GM10266 (cell line): ENCODE data around the gene CD164.
"Not testable (repeated sequence)": the region's sequence is repeated elsewhere in the genome, so short reads cannot be mapped to it uniquely, and the experiment has no call there.

Experiments used
- DNase-seq: peaks from one replicate; pipeline ENCODE4 v3.0.0; 2012; ENCODE audit errors: extremely low spot score
- TF ChIP-seq, protein P1 (sequence below): IDR thresholded peaks from 2 replicates; pipeline ENCODE4 v1.5.1; 2012; ENCODE audit warnings: mild to moderate bottlenecking, low read depth; ENCODE audit not compliant: control insufficient read depth, insufficient read depth; ENCODE audit errors: missing control alignments

The CD164 gene

DNA sequence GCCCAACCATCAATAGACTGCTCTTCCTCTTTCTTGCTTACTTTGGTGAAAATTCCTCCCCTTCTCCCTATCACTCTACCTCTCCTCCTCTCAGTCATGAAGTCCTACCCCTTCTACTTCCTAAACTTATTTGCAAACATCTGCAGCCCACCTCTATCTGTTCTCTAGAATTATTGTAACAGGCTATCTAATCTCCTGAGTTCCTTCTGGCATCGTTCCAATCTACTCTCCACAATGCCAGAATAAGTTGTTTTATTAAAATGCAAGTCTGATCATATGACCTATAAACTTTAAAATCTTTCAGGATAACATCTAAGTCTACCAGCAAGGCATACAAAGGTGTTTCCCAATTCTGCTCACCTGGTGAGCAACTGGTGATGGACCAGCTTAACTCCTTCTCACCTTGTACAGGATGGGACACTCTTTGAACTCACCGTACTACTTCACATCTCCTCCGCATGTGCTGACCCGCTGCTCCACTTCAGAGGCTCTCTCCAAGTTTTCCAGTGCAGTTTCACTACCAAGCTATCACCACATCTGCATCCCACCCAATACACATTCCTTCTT lies 7.9 kb downstream of the CD164 start:
- no peak for DNase-seq

DNA sequence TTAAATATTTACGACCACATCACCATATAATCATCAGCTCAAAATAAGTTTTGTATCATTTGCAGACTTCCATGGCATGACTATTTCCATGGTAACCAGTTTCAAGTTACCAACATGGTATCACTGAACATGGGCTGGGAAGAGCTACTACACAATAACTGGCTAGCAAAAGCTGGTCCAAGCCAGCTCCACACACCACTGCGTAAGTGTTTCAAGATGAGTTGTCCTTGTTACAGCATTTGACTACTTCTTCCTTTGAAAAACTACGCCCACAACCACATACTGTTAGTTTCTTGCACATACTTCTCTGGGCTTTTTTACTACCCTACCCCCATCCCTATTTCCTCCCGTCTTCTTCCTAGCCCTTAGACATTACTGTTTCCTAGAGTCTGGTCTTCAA lies 8.5 kb downstream of the CD164 start:
- TF ChIP-seq, protein P1, sequence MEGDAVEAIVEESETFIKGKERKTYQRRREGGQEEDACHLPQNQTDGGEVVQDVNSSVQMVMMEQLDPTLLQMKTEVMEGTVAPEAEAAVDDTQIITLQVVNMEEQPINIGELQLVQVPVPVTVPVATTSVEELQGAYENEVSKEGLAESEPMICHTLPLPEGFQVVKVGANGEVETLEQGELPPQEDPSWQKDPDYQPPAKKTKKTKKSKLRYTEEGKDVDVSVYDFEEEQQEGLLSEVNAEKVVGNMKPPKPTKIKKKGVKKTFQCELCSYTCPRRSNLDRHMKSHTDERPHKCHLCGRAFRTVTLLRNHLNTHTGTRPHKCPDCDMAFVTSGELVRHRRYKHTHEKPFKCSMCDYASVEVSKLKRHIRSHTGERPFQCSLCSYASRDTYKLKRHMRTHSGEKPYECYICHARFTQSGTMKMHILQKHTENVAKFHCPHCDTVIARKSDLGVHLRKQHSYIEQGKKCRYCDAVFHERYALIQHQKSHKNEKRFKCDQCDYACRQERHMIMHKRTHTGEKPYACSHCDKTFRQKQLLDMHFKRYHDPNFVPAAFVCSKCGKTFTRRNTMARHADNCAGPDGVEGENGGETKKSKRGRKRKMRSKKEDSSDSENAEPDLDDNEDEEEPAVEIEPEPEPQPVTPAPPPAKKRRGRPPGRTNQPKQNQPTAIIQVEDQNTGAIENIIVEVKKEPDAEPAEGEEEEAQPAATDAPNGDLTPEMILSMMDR: no peak
- DNase-seq: peak; percentile 59

More for the DNA sequence above, 7.9 kb downstream of the CD164 start:
- TF ChIP-seq, protein P1: no peak

DNA sequence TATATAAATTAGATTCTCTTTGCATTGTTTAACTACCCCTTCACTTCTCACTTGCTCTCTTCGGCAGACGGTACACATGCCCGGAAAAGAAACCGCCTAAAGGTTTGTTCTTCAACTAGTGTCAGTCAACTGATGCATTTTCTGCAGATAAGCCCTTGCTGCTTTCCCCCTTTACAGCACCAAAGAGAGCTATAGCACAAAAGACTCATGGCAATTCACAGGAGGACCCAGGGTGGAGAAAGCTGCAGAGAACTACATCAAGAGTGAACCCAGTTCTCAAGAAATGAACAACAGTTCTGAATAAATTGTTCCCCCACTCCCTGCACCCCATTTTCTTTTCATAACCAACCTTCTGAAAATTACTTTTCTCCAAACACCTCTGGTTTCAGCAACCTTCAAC lies 8.9 kb downstream of the CD164 start:
- TF ChIP-seq, protein P1: no peak
- no peak for DNase-seq

DNA sequence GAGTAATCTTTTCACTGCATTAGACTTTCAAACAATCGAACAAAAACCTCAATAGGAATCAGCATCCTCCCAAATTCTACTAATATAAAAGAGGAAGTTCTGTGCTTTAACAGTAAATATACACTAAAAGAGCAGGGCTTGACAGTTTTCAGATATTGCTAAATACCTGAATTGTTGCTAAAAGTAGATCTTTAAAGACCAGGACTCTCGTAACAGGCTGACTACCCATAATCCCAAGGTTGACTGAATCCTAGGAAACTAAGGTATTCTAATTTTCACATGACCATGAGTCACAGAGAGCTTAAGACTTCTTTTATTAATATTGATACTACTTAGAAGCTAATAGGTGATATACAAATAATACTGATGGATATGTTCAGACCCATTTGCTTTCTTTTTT lies 10.1 kb downstream of the CD164 start:
- TF ChIP-seq, protein P1: no peak
- DNase-seq: no peak

DNA sequence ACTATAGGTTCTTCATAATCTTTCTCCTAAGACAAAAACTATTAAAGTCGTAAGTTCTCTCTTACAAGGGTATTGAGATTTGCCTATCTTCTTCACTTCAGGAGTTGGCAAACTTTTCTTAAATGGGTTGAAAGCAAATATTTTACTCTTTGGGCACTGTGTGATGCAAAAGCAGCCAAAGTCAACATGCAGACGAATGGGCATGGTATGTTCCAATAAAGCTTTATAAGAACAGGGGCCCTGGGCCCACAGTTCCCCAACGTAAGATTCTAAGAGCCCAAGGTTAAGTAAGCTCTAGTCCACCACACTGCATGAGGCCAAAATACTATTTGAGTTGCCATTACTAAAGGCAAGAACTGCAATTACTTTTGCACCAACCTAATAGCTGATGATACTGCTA lies 11.5 kb downstream of the CD164 start:
- no peak for DNase-seq
- TF ChIP-seq, protein P1: no peak

DNA sequence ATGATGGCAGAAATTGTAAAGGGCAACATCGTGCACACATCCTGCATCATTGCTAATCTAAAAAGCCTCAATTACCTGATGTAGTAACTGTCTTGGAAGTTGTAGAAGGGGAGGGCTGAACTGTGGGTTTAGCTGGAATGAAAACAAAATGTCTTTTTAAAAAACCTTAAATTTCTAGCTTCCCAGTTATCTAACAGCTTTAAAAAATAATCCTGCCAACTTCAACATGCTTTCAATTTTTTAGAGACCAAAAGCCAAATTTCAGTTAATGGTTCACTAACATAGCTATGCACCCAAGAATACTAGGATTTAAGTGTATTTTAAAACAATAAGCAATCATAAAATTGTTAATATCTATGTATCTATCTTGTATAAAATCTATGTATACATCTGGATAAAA lies 11.9 kb downstream of the CD164 start:
- TF ChIP-seq, protein P1: no peak
- no peak for DNase-seq

DNA sequence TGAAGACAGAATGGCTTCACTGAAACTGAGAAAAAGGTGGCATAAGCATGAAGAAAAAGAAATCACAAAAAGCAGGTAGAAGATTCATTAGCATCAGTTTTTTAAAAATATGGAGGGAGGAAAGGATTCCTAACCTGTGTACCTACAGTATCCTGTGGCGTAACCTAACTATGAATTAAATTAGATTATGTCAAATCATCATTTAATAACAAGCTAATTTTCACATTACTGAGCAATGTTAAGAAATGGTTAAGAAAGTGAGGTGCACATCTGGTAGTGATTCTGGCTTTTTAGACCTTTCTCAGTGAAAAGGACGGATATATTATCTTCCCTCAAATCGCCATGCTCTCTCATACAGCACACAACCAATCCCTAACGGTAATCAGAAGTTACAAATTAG lies 12.5 kb downstream of the CD164 start:
- DNase-seq: no peak
- TF ChIP-seq, protein P1: no peak

DNA sequence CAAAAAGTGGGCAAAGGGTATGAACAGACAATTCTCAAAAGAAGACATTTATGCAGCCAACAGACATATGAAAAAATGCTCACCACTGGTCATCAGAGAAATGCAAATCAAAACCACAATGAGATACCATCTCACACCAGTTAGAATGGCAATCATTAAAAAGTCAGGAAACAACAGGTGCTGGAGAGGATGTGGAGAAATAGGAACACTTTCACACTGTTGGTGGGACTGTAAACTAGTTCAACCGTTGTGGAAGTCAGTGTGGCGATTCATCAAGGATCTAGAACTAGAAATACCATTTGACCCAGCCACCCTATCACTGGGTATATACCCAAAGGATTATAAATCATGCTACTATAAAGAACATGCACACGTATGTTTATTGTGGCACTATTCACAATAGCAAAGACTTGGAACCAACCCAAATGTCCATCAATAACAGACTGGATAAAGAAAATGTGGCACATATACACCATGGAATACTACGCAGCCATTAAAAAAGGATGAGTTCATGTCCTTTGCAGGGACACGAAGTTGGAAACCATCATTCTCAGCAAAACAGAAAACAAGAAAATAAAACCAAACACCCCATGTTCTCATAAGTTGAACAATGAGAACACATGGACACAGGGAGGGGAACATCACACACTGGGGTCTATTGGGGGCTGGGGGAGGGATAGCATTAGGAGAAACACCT lies 17.7 kb downstream of the CD164 start:
- DNase-seq: not testable (repeated sequence)
